ENCODE measurements around the gene PPP2R3B. TPM values are rescaled to one million over a fixed set of nuclear protein-coding genes. Genes with fewer than 3 reads are reported as not detected.

PPP2R3B gene
- total RNA-seq, 2 donors from 2014 or later = 72.5 to 98.7 TPM

DNA sequence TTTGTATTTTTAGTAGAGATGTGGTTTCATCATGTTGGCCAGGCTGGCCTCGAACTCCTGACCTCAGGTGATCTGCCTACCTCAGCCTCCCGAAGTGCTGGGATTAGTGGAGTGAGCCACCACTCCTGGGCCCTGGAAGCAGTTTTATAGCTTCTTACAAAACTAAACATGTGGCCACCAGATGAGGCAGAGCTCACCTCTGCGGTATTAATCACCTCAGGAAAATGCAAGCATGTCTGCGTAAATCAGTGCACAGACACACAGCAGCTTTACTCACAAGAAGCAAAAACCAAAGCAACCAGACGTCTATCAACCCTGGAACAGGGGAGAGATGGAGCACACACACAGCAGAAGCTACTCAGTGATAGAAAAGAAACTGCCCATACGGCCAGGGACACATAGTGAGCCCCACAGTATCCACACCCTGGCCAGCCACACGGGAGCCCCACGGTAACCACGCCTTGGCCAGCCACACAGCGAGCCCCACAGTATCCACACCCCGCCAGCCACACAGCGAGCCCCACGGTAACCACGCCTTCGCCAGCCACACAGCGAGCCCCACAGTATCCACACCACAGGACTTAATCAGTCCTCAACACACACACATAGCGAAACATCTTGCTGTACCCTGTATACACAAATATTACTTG is 30.2 kb downstream of the PPP2R3B start:
- Mint-ChIP-seq H3K36me3 (ENCODE audit: low read depth) (peaks cover 66% of the 10 kb centered on the region), H3K9me3 (peaks cover 10% of the 10 kb centered on the region), H3K4me3 (no peak overlapping the region), H3K27me3 (ENCODE audit: insufficient read depth) (no peaks in the 10 kb centered on the region), H3K4me1 (no peaks in the 10 kb centered on the region), H3K27ac (no peak overlapping the region)
- TF ChIP-seq, protein P1, sequence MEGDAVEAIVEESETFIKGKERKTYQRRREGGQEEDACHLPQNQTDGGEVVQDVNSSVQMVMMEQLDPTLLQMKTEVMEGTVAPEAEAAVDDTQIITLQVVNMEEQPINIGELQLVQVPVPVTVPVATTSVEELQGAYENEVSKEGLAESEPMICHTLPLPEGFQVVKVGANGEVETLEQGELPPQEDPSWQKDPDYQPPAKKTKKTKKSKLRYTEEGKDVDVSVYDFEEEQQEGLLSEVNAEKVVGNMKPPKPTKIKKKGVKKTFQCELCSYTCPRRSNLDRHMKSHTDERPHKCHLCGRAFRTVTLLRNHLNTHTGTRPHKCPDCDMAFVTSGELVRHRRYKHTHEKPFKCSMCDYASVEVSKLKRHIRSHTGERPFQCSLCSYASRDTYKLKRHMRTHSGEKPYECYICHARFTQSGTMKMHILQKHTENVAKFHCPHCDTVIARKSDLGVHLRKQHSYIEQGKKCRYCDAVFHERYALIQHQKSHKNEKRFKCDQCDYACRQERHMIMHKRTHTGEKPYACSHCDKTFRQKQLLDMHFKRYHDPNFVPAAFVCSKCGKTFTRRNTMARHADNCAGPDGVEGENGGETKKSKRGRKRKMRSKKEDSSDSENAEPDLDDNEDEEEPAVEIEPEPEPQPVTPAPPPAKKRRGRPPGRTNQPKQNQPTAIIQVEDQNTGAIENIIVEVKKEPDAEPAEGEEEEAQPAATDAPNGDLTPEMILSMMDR (conservative IDR thresholded peaks at IDR 0.05) = no peak
- no peak for DNase-seq
- Histone ChIP-seq H3K4me1 (ENCODE audit: control insufficient read depth, insufficient read depth, low read length) (no peaks in the 10 kb centered on the region), H3K9me3 (ENCODE audit: control insufficient read depth, low read length) (peaks cover 17% of the 10 kb centered on the region), H3K27ac (ENCODE audit: low read depth, low read length) (no peak overlapping the region), H3K27me3 (ENCODE audit: control insufficient read depth, insufficient read depth, low read length, poor library complexity, severe bottlenecking) (no peaks in the 10 kb centered on the region), H3K36me3 (ENCODE audit: control insufficient read depth, insufficient read depth, low read length) (peaks cover 34% of the 10 kb centered on the region), H3K4me3 (ENCODE audit: low read length) (no peak overlapping the region), H3K9ac (ENCODE audit: extremely low read depth, low read length, poor library complexity, severe bottlenecking) (no peak overlapping the region)
- WGBS, 2 experiments (ENCODE audit: insufficient coverage in 1 of 2, insufficient read length in 1 of 2) = 88 to 98% methylated on average over 6 to 17 of the region's 17 CpGs

DNA sequence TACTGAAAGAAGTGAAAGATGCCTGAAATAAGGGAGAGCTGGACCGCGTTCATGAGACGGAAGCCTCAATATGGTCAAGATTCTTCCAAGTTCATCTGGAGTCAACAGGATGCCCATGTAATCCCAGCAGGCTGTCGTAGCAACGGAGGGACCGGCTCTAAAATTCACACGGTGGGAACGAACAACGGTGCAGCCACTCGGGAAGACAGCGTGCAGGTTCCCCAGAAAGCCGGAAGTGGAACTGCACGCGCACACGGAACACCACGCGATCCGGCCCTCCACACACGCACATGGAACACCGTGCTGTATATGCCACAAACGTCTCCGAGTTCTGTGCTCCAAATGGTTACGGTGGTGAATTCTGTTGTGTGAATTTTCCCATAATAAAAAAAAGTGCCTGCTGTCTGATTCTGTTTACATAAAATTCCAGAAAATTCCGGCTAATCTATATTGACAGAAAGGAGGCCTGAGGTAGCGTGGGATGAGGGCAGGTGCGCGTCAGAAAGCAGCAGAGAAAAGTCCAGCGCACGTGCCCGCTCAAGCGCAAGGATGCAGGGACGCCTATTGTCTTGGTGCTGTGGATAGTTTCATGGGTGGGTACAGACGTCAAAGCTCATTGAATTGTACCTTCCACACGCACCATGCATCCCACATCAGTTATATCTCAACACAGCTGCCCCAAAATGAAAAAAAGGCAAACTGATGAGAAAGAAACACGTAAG is 31.2 kb downstream of the PPP2R3B start:
- no peak overlapping the region for H3K27ac ChIP-seq (ENCODE audit: low read depth, low read length)
- peaks cover 24% of the 10 kb centered on the region for H3K36me3 ChIP-seq (ENCODE audit: control insufficient read depth, insufficient read depth, low read length)
- peaks cover 3% of the 10 kb centered on the region for H3K9me3 Mint-ChIP-seq
- H3K4me3 Mint-ChIP-seq = no peak overlapping the region
- H3K4me3 ChIP-seq (ENCODE audit: low read length) = no peak overlapping the region
- no peak overlapping the region for H3K9ac ChIP-seq (ENCODE audit: extremely low read depth, low read length, poor library complexity, severe bottlenecking)
- H3K36me3 Mint-ChIP-seq (ENCODE audit: low read depth) = peaks cover 56% of the 10 kb centered on the region
- H3K4me1 ChIP-seq (ENCODE audit: control insufficient read depth, insufficient read depth, low read length) = no peaks in the 10 kb centered on the region
- no peaks in the 10 kb centered on the region for H3K27me3 Mint-ChIP-seq (ENCODE audit: insufficient read depth)
- H3K27ac Mint-ChIP-seq = no peak overlapping the region
- no peaks in the 10 kb centered on the region for H3K4me1 Mint-ChIP-seq
- no peak for DNase-seq
- WGBS, 2 experiments (ENCODE audit: insufficient coverage in 1 of 2, insufficient read length in 1 of 2) = 94 to 95% methylated on average over 31 to 35 of the region's 35 CpGs
- no peaks in the 10 kb centered on the region for H3K27me3 ChIP-seq (ENCODE audit: control insufficient read depth, insufficient read depth, low read length, poor library complexity, severe bottlenecking)
- peaks cover 12% of the 10 kb centered on the region for H3K9me3 ChIP-seq (ENCODE audit: control insufficient read depth, low read length)
- TF ChIP-seq, protein P1 (conservative IDR thresholded peaks at IDR 0.05) = no peak

GRCh38 chrX:353566-354535 is 32.9 kb downstream of the PPP2R3B start:
- no peak overlapping the region for H3K4me3 ChIP-seq (ENCODE audit: low read length)
- DNase-seq = no peak
- Mint-ChIP-seq H3K4me3 (no peak overlapping the region), H3K36me3 (ENCODE audit: low read depth) (peaks cover 49% of the 10 kb centered on the region), H3K27me3 (ENCODE audit: insufficient read depth) (no peaks in the 10 kb centered on the region), H3K9me3 (no peaks in the 10 kb centered on the region), H3K27ac (peak overlapping the region; percentile 35), H3K4me1 (no peaks in the 10 kb centered on the region)
- no peaks in the 10 kb centered on the region for H3K27me3 ChIP-seq (ENCODE audit: control insufficient read depth, insufficient read depth, low read length, poor library complexity, severe bottlenecking)
- H3K9ac ChIP-seq (ENCODE audit: extremely low read depth, low read length, poor library complexity, severe bottlenecking) = no peak overlapping the region
- H3K36me3 ChIP-seq (ENCODE audit: control insufficient read depth, insufficient read depth, low read length) = peaks cover 20% of the 10 kb centered on the region
- H3K4me1 ChIP-seq (ENCODE audit: control insufficient read depth, insufficient read depth, low read length) = no peaks in the 10 kb centered on the region
- no peaks in the 10 kb centered on the region for H3K9me3 ChIP-seq (ENCODE audit: control insufficient read depth, low read length)
- TF ChIP-seq, protein P1 (conservative IDR thresholded peaks at IDR 0.05) = no peak
- no peak overlapping the region for H3K27ac ChIP-seq (ENCODE audit: low read depth, low read length)
- WGBS, 2 experiments (ENCODE audit: insufficient coverage in 1 of 2, insufficient read length in 1 of 2) = 91 to 93% methylated on average over 12 to 39 of the region's 39 CpGs
